ENCODE data around the gene RIIAD1.
"Not testable (repeated sequence)": the region's sequence is repeated elsewhere in the genome, so short reads cannot be mapped to it uniquely, and the experiment has no call there.

Gene RIIAD1

DNA sequence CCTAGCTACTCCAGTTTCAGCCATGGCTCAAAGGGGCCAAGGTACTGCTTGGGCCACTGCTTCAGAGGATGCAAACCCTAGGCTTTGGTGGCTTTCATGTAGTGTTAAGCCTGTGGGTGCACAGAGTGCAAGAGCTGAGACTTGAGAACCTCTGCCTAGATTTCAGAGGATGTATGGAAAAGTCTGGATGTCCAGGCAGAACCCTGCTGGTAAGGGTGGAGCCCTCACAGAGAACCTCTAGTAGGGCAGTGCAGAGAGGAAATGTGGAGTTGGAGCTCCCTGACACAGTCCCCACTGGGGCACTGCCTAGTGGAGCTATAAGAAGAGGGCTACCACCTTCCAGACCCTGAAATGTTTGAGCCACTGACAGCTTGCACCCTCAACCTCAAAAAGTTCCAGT lies 16.2 kb downstream of the RIIAD1 start:
- no peak for DNase-seq

GRCh38 chr1:151739590-151740355 lies 18.5 kb downstream of the RIIAD1 start:
- no peak for DNase-seq

DNA sequence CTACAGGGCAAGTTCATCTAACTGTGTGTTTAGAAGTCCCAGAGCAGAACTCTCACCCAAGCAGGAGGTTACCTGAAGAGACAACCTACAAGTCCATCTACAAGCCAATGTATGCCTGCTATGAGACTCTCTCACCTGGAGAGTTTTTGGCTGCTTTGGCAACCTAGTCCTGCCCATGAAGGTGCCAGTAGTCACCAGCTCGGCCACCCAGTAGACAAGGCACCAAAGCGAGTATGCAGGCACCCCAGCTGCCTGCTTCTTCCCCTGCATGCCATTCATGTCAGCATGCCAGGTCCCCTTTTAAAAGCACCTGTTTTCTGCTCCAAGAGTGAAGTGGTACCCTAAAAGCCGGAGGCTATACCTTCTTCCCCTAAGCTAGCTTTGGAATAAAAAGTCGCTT lies 20.2 kb downstream of the RIIAD1 start:
- DNase-seq = no peak

GRCh38 chr1:151756291-151756690 lies 35.0 kb downstream of the RIIAD1 start:
- no peak for DNase-seq

DNA sequence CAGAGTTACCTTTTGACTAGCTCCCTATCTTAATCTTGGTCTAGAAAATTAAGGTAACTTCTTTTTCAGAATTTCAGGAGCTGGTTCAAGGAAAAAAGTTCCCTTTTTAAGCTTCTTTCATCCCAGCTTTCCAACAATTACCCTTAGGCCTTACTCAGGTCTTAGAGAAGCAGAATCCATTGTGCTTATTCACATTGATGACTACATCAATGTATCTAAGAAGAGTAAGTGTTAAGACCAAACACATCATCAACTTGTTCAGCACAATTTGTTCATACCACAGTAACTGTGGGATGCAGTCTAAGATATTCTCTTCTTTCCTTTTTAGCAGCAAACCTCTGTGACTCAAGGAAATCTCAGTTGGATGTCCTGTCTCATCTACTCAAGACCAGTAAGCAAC lies 37.9 kb downstream of the RIIAD1 start:
- DNase-seq = no peak

DNA sequence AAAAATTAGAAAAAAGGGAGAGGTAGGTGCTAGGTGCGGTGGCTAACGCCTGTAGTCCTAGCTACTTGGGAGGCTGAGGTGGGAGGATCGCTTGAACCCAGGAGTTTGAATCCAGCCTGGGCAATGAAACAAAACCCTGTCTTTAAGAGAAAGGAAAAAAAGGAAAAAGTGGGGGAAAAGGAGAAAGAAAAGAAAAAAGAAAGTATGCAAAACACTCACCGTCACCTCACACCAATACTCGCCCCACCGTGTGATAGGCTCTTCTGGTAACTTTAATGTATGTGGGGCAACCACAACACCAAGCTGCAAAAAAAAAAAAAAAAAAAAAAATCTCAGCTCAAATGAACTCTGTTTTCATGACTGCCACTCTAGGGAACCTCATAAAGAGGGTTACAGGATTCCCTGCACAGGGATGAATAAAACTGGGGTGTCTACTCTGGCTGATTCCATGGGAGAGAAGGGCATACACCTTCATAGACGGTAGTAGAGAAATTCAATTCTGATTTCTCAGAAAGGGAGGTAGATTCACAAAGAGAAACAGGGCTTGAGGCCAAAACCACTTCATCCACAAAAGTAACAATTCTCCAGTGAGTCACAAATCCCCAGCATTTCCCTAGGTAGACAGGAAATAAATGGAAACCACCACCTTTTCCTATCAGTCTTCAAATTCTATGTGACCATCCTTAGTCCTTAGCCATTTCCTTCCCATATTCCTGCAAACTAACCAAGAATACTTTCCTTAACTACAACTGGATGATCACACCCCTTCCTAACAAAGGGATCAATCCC lies 39.5 kb downstream of the RIIAD1 start:
- DNase-seq = no peak

- DNase-seq = peak; percentile 84
Observed at GRCh38 chr1:151762941-151763921, 41.9 kb downstream of the RIIAD1 start, which contains the start of gene MRPL9. TSS of gene MRPL9 (minus strand) at chr1:151763496. CDS start at chr1:151763479, 17 bp downstream.

DNA sequence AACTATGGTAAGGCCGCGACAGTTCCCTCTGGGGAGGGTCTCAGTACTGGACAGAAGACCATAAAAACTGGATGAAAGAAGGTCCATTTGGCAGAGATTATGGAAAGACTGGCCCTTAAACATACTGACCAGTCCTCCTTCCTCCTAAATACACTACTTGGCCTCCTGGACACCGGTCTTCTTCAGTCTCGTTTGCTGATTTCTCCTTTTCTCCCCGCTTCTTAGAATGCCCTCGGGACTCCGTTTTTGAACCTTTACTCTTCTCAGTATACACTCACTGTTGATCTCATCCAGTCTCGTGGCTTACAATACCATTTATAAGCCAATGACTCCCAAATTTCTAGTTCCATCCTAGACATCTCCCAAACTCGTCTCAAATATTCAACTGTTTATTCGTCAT lies 42.7 kb downstream of the RIIAD1 start:
- DNase-seq = no peak

- not testable (repeated sequence) for DNase-seq
Observed at GRCh38 chr1:151768351-151769066, 47.2 kb downstream of the RIIAD1 start.

GRCh38 chr1:151769270-151769669 lies 47.9 kb downstream of the RIIAD1 start:
- not testable (repeated sequence) for DNase-seq

DNA sequence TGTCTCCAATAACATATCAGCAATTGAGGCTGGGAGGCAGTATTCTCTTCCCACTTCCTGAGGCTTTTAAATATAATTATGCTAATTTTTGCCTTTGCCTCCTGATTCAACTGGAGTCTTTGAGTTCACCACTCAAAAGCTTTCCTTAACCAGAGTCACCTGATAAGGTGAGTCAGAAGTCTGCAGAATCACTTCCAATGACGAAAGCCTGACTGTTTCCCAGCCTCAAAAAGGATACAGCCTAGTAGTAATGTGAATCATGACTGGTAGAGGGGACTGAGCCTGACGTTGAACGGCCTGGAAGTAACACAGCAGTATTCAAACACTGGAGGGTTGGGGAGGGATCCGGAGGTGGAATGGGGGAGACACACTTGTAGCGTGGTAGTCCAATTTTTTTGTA lies 52.4 kb downstream of the RIIAD1 start:
- no peak for DNase-seq

- DNase-seq = no peak
Observed at GRCh38 chr1:151774256-151774922, 53.1 kb downstream of the RIIAD1 start.

DNA sequence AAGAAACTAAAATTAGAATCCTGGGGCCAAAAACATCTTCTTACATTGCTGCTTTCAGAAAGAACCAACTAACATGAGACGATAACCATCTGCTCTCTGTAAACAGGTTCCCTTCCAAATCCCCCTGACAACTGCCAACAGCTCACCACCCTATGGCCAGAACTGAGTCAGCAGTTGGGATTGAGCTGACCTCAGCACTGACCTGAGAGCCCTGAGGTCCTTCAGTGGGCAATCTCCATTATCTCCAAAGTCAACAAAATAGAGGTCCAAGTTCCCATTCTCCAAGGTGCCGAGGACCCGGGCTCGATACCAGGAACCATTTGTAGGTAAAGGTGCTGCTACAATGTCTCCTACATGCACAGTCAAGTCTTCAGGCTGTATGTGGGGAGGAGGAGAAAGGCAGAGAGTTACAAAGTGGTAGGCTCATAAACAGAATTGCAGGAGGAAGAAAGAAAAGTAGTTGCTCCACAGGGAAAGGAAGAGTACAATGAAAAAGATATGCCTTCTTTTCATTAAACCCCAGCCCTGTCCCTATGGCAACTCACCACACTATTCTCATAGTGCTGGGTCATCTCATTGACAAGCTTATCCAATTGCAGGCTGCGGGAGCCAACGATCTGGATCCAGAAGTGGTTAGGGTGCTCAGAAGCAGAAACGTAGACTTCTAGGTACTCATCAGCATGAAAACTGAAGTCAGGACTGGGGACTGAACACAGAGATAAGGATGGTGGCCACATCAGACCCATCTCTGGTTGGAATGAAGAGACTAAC lies 54.8 kb downstream of the RIIAD1 start:
- DNase-seq = no peak

- no peak for DNase-seq
Observed at GRCh38 chr1:151776665-151777062, 55.3 kb downstream of the RIIAD1 start.

DNA sequence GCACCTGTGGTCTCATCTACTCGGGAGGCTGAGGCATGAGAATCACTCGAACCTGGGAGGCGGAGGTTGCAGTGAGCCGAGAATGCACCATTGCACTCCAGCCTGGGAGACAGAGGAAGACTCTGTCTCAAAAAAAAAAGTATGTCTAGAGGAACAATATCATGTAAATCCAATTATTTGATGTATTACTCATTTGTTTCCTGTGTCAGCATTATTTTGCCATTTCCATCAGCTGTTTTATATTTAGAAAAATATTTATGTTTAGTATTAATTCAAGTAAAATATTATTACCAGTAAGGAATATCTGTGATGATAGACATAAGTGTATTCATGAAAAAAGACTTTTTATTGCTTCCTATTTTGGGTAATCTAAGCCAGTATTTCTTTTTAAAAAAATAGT lies 56.0 kb downstream of the RIIAD1 start:
- DNase-seq = no peak
